H1 (cell line): ENCODE data around the gene EMD.
"Not testable (repeated sequence)": the region's sequence is repeated elsewhere in the genome, so short reads cannot be mapped to it uniquely, and the experiment has no call there.

Source experiments
- ASH2L ChIP-seq: fragments of 200-600, 300-600 bp; sonication (generic); IDR thresholded peaks from one replicate; pipeline ENCODE4 v1.7.1; 2017; ENCODE audit warnings: low read length
- ATF2 ChIP-seq: IDR thresholded peaks from 2 replicates; pipeline ENCODE4 v1.6.1; 2012; ENCODE audit warnings: low read length, inconsistent platforms
- BCL11A ChIP-seq, 2 experiments: IDR thresholded peaks; one replicate each; pipeline ENCODE4 v1.6.1; 2011; ENCODE audit warnings: low read depth in 2 of 2, low read length in 2 of 2, mild to moderate bottlenecking in 2 of 2
- BRCA1 ChIP-seq: IDR thresholded peaks from 2 replicates; pipeline ENCODE4 v1.6.1; 2012; ENCODE audit warnings: low read depth, low read length, improper control_type of control experiment
- CTCF ChIP-seq, 3 experiments: IDR thresholded peaks; 1 replicate in 2 of 3; 2 replicates in 1 of 3; pipeline versions ENCODE4 v1.5.1 to v1.6.1; 2011; ENCODE audit warnings: low read length in 3 of 3, mild to moderate bottlenecking in 3 of 3, inconsistent platforms in 2 of 3, low read depth in 1 of 3, moderate library complexity in 1 of 3; ENCODE audit not compliant: insufficient read depth in 1 of 3; ENCODE audit errors: control extremely low read depth in 1 of 3
- FOSL1 ChIP-seq: IDR thresholded peaks from 2 replicates; pipeline ENCODE4 v1.6.1; 2011; ENCODE audit warnings: mild to moderate bottlenecking, low read depth, low read length, moderate library complexity; ENCODE audit not compliant: insufficient read depth
- RAD21 ChIP-seq, 2 experiments: IDR thresholded peaks in 1 of 2; conservative IDR thresholded peaks in 1 of 2; 2 replicates each; pipeline ENCODE4 v1.6.1; 2011; ENCODE audit warnings: low read depth in 2 of 2, low read length in 2 of 2, improper control_type of control experiment in 1 of 2, inconsistent platforms in 1 of 2, mild to moderate bottlenecking in 1 of 2, moderate library complexity in 1 of 2
- RXRA ChIP-seq: IDR thresholded peaks from 2 replicates; pipeline ENCODE4 v1.6.1; 2011; ENCODE audit warnings: low read depth, mild to moderate bottlenecking, low read length, moderate library complexity; ENCODE audit not compliant: insufficient read depth
- TEAD4 ChIP-seq: IDR thresholded peaks from 2 replicates; pipeline ENCODE4 v1.6.1; 2012; ENCODE audit warnings: low read depth, low read length, inconsistent platforms, mixed read lengths
- ZNF274 ChIP-seq: IDR thresholded peaks from 2 replicates; pipeline ENCODE4 v1.7.0; 2012; ENCODE audit warnings: low read length, borderline replicate concordance; ENCODE audit errors: extremely low read depth

- TF ChIP-seq RXRA; CTCF (IDR thresholded peaks at IDR 0.05; ENCODE audit: control extremely low read depth in 1 of 3, insufficient read depth in 1 of 3, low read depth in 1 of 3, low read length in 3 of 3); ZNF274; ATF2; ASH2L; FOSL1; BCL11A (IDR thresholded peaks at IDR 0.05; ENCODE audit: low read depth in 2 of 2, low read length in 2 of 2); BRCA1; TEAD4; RAD21 (IDR thresholded peaks at IDR 0.05 in 1 of 2, conservative IDR thresholded peaks at IDR 0.05 in 1 of 2; ENCODE audit: low read depth in 2 of 2, low read length in 2 of 2): not testable (repeated sequence)
Measured at GRCh38 chrX:154396363-154396762, 17.3 kb downstream of the EMD start.
